Spinal cord (tissue), 10 donors: ENCODE measurements around the gene LDLRAD2. TPM values are rescaled to one million over a fixed set of nuclear protein-coding genes. Genes with fewer than 3 reads are reported as not detected.
"Not testable (repeated sequence)": the region's sequence is repeated elsewhere in the genome, so short reads cannot be mapped to it uniquely, and the experiment has no call there.

Source experiments
- DNase-seq, 6 donors: peaks; one replicate each; pipeline versions ENCODE4 v3.0.0 to v3.0.0-alpha.2; 2013 to 2015; ENCODE audit warnings: low spot score in 6 of 6, low read depth in 4 of 6
- H3K27ac ChIP-seq: one replicate; pipeline ENCODE4 v1.5.1; 2013; ENCODE audit warnings: low read depth, low read length, control low read depth
- H3K27me3 ChIP-seq: one replicate; pipeline ENCODE4 v1.6.1; 2013; ENCODE audit warnings: low read length; ENCODE audit not compliant: control insufficient read depth, insufficient read depth
- H3K36me3 ChIP-seq: one replicate; pipeline ENCODE4 v1.6.1; 2013; ENCODE audit warnings: low read length; ENCODE audit not compliant: control insufficient read depth, insufficient read depth
- H3K4me1 ChIP-seq: one replicate; pipeline ENCODE4 v1.6.1; 2013; ENCODE audit warnings: low read length; ENCODE audit not compliant: control insufficient read depth, insufficient read depth
- H3K4me3 ChIP-seq: one replicate; pipeline ENCODE4 v1.5.1; 2013; ENCODE audit warnings: low read depth, low read length, control low read depth
- H3K9me3 ChIP-seq: one replicate; pipeline ENCODE4 v1.6.1; 2013; ENCODE audit warnings: low read length; ENCODE audit not compliant: control insufficient read depth, insufficient read depth
- WGBS: methylation state at CpG from one replicate; pipeline ENCODE4 v1.1.5; 2013; ENCODE audit warnings: missing lambda C conversion rate; ENCODE audit not compliant: insufficient coverage; 5-methylcytosine and 5-hydroxymethylcytosine counted together
- polyA plus RNA-seq, 2 donors: library from polyadenylated mRNA; unstranded; fragments of 120-200 nt; gene quantifications; one replicate each; pipeline ENCODE4 v1.2.1, GENCODE V29; 2013; ENCODE audit not compliant: insufficient read length in 2 of 2
- total RNA-seq, 2 donors: library from RNA; depleted of rRNA in 1 of 2; stranded (reverse); fragments of 120-200 nt in 1 of 2; fragments of >200 nt in 1 of 2; gene quantifications; one replicate each; pipeline versions ENCODE4 v1.2.3 to v1.2.4, GENCODE V29; 2013 to 2014
- donor health status: healthy.

LDLRAD2 gene
- total and polyA plus RNA-seq, 4 donors = 0.66 to 5.6 (median 2.6) TPM

DNA sequence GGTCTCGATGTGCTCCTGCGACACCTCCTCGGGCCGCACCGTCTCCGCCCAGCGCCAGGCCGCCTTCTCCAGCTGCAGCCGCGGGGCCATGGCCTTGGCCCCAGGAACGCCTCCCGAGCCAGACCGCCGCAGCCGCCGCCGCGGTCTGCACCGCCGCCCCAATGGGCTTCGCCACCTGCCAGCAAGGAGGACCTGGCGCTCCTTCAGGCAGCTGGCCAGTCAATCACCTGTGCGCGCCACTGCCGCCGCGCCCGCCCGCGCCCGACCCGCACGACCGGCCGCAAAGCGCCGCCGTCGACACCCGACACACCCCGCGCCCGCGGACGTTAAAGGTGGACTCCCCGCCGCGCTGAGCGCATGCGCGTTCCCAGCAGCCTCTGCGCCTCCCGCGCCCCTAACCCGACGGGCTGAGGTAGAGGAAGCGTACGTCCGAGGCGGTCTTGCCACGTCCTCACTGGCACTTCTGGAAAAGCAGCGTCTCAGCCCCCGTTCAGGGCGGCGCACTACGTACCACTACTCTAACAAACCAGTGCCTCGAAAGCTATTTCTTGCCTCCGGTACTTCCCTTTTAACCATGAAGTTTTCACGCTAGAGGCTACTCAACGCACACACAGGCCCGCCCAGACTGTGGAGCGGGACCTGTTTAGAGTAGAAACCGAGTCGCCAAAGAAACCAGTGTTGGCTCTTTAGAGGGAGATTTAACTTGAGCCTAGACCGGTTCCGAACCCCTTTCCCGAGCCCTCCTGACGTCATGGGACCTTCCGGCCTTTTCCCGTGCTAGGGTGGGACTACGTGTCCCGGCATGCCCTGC, 29.0 kb upstream of the LDLRAD2 start, which contains the start of gene USP48:
USP48 (minus strand) TSS at position 282 of the 811 bp plus-strand sequence; CDS start at position 90, 192 bp downstream.
- under 1% methylated on average over 82 of the region's 82 CpGs for WGBS
- peak; percentile 89 to 99 (median 94) for DNase-seq

DNA sequence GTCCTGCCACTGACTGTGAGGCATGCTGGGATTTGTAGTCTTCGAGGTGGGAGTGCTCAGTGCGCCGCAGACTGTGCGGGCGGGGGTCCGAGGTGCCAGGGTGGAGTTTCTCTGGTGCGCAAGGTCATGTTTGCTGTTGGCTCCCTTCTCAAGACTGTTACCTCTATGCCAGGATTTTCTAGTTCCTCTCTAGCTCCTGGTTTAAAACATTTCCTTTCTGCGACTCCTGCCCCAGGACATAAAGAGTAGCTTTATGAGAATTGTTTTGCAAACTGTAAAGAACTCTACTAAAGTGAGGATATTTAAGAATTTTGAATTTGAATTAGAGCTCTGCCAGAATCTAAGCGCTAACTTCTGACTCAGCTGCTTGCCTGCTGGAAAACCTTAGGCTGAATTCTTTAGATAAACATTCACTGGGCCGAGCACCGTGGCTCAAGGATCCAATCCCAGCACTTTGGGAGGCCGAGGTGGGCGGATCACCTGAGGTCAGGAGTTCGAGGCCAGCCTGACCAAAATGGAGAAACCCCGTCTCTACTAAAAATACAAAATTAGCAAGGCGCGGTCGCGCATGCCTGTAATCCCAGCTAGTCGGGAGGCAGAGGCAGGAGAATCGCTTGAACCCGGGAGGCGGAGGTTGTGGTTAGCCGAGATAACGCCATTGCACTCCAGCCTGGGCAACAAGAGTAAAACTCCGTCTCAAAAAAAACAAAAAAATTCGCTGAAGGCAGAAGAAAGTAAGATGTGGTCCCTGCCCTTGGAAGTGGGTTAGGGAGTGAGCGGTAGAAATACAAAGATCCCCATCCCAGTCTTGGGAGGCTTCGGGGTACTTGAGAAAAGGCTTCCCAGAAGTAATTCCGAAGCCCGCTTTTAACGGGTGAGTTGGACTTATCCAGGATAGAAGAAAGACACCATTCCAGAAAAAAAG, 28.1 kb upstream of the LDLRAD2 start:
- DNase-seq = no peak
- peak overlapping the region; percentile 100 for H3K27ac ChIP-seq

More for the DNA sequence above, 29.0 kb upstream of the LDLRAD2 start, which contains the start of gene USP48:
- Histone ChIP-seq H3K27me3 (no peaks in the 10 kb centered on the region), H3K4me1 (peaks cover 15% of the 10 kb centered on the region), H3K4me3 (peak within 1 kb of the TSS; percentile 100), H3K27ac (peak within 1 kb of the TSS; percentile 100), H3K36me3 (peaks cover 3% of the 10 kb centered on the region), H3K9me3 (no peaks in the 10 kb centered on the region)

GRCh38 chr1:21785764-21786163, 26.3 kb upstream of the LDLRAD2 start:
- peaks cover 15% of the 10 kb centered on the region for H3K4me1 ChIP-seq
- WGBS = 82% methylated on average over 9 of the region's 9 CpGs
- not testable (repeated sequence) for H3K4me3 ChIP-seq, H3K27ac ChIP-seq, DNase-seq, H3K9me3 ChIP-seq, H3K36me3 ChIP-seq, H3K27me3 ChIP-seq

More for the DNA sequence above, 28.1 kb upstream of the LDLRAD2 start:
- no peaks in the 10 kb centered on the region for H3K27me3 ChIP-seq
- 45% methylated on average over 29 of the region's 32 CpGs for WGBS
- H3K36me3 ChIP-seq = peaks cover 3% of the 10 kb centered on the region
- H3K4me1 ChIP-seq = peaks cover 15% of the 10 kb centered on the region
- H3K4me3 ChIP-seq = peak overlapping the region; percentile 100
- no peaks in the 10 kb centered on the region for H3K9me3 ChIP-seq

GRCh38 chr1:21786640-21787039, 25.4 kb upstream of the LDLRAD2 start:
- Histone ChIP-seq H3K4me1 (peaks cover 8% of the 10 kb centered on the region), H3K36me3 (peaks cover 3% of the 10 kb centered on the region), H3K4me3 (no peak overlapping the region), H3K27ac (no peak overlapping the region), H3K27me3 (no peaks in the 10 kb centered on the region), H3K9me3 (no peaks in the 10 kb centered on the region)
- 75% methylated on average over 1 of the region's 2 CpGs for WGBS
- DNase-seq = no peak

DNA sequence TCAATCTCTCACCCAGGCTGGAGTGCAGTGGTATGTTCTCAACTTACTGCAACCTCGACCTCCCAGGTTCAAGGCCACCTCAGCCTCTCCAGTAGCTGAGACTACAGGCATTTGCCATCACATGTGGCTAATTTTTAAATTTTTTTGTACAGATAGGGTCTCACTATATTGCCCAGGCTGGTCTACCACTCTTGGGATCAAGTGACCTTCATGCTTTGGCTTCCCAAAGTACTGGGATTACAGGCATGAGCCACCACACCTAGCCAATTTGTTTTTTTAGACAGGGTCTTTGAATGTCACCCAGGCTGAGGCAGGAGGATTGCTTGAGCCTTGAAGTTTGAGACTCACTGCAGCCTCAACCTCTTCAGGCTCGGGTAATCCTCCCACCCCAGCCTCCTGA, 19.0 kb upstream of the LDLRAD2 start:
- H3K9me3 ChIP-seq = peaks cover 2% of the 10 kb centered on the region
- no peak overlapping the region for H3K4me3 ChIP-seq
- H3K27me3 ChIP-seq = no peaks in the 10 kb centered on the region
- H3K36me3 ChIP-seq = no peaks in the 10 kb centered on the region
- no peak for DNase-seq
- H3K27ac ChIP-seq = no peak overlapping the region
- WGBS = no CpG with 5 or more reads among the region's 2 CpGs
- no peaks in the 10 kb centered on the region for H3K4me1 ChIP-seq

DNA sequence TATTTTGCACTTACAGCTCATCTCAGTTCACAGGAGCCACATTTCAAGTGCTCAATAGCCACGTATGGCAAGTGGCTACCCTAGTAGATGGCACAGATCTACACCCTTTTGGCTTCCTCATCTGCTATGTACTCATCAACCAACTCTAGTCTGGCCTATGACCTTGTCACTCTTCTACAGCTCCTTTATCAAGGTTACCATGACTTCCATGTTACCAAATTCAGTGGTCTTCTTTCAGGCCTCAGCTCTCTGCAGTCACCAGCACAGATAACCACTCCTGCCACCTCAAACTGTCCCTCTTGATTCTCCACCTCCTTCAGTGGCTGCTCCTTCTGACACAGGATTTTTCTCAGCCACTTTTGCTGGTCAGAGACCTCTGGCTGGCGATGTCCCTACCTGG, 17.4 kb upstream of the LDLRAD2 start:
- H3K4me3 ChIP-seq = no peak overlapping the region
- H3K9me3 ChIP-seq = peaks cover 2% of the 10 kb centered on the region
- no peaks in the 10 kb centered on the region for H3K4me1 ChIP-seq
- no peak for DNase-seq
- 88% methylated on average over 2 of the region's 2 CpGs for WGBS
- no peaks in the 10 kb centered on the region for H3K27me3 ChIP-seq
- H3K27ac ChIP-seq = no peak overlapping the region
- H3K36me3 ChIP-seq = no peaks in the 10 kb centered on the region

- Histone ChIP-seq H3K36me3 (no peaks in the 10 kb centered on the region), H3K27ac (no peak overlapping the region), H3K27me3 (no peaks in the 10 kb centered on the region), H3K4me3 (no peak overlapping the region), H3K9me3 (peaks cover 2% of the 10 kb centered on the region), H3K4me1 (no peaks in the 10 kb centered on the region)
- WGBS = 89% methylated on average over 6 of the region's 6 CpGs
- DNase-seq = no peak
Measured at GRCh38 chr1:21795075-21795474, 17.0 kb upstream of the LDLRAD2 start.

GRCh38 chr1:21799730-21800129, 12.3 kb upstream of the LDLRAD2 start:
- Histone ChIP-seq H3K27me3 (no peaks in the 10 kb centered on the region), H3K4me1 (no peaks in the 10 kb centered on the region), H3K27ac (no peak overlapping the region), H3K36me3 (no peaks in the 10 kb centered on the region), H3K9me3 (peaks cover 2% of the 10 kb centered on the region), H3K4me3 (no peak overlapping the region)
- WGBS = 81% methylated on average over 4 of the region's 5 CpGs
- no peak for DNase-seq

DNA sequence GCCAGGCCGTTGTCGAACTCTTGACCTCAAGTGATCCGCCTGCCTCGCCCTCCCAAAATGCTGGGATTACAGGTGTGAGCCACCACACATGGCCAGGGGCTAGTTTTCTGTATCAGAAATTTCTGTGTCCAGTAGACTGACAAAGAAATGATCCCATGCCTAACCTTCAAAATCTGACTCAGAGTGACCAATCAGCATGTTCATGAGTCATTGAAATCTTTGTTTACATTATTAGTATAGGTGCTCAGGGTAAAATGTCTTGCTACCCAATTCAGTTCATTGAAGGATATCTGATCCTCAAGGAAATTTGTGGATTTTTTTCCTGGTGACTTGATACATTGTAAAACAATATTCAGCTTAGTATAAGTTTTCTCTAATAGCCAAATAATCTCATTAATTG, 11.0 kb upstream of the LDLRAD2 start:
- no peak overlapping the region for H3K4me3 ChIP-seq
- no peaks in the 10 kb centered on the region for H3K4me1 ChIP-seq
- 85% methylated on average over 4 of the region's 4 CpGs for WGBS
- DNase-seq = no peak
- no peaks in the 10 kb centered on the region for H3K36me3 ChIP-seq
- no peaks in the 10 kb centered on the region for H3K27me3 ChIP-seq
- no peak overlapping the region for H3K27ac ChIP-seq
- no peaks in the 10 kb centered on the region for H3K9me3 ChIP-seq
